Measurements from ENCODE around the gene ANKRD33B.
"Not testable (repeated sequence)": the region's sequence is repeated elsewhere in the genome, so short reads cannot be mapped to it uniquely, and the experiment has no call there.

Gene ANKRD33B

GRCh38 chr5:10662661-10663488, 99.0 kb downstream of the ANKRD33B start:
- H3K36me3 Mint-ChIP-seq (ENCODE audit: low read depth) = no peaks in the 10 kb centered on the region
- H3K4me3 Mint-ChIP-seq = no peak overlapping the region
- peak overlapping the region; percentile 51 for H3K27ac Mint-ChIP-seq
- H3K9me3 Mint-ChIP-seq = no peaks in the 10 kb centered on the region
- H3K27me3 Mint-ChIP-seq = peaks cover 7% of the 10 kb centered on the region
- H3K4me1 Mint-ChIP-seq (ENCODE audit: low read depth) = peaks cover 12% of the 10 kb centered on the region
- intact Hi-C loops (cut with micrococcal nuclease) = no loop called here

GRCh38 chr5:10663489-10664179, 99.8 kb downstream of the ANKRD33B start:
- Mint-ChIP-seq H3K36me3 (ENCODE audit: low read depth) (no peaks in the 10 kb centered on the region), H3K4me1 (ENCODE audit: low read depth) (peaks cover 12% of the 10 kb centered on the region), H3K4me3 (no peak overlapping the region), H3K9me3 (no peaks in the 10 kb centered on the region), H3K27me3 (peaks cover 7% of the 10 kb centered on the region), H3K27ac (no peak overlapping the region)
- intact Hi-C loops (cut with micrococcal nuclease) = no loop called here

- H3K27me3 Mint-ChIP-seq; H3K27ac Mint-ChIP-seq; H3K9me3 Mint-ChIP-seq; intact Hi-C loops (cut with micrococcal nuclease); H3K36me3 Mint-ChIP-seq (ENCODE audit: low read depth); H3K4me3 Mint-ChIP-seq: not testable (repeated sequence)
- H3K4me1 Mint-ChIP-seq (ENCODE audit: low read depth) = peaks cover 12% of the 10 kb centered on the region
These were observed 100.4 kb downstream of the ANKRD33B start for GRCh38 chr5:10664180-10664769.

- no peak overlapping the region for H3K4me3 Mint-ChIP-seq
- H3K9me3 Mint-ChIP-seq = no peaks in the 10 kb centered on the region
- H3K27me3 Mint-ChIP-seq = peaks cover 7% of the 10 kb centered on the region
- H3K36me3 Mint-ChIP-seq (ENCODE audit: low read depth) = no peaks in the 10 kb centered on the region
- H3K27ac Mint-ChIP-seq = no peak overlapping the region
- intact Hi-C loops (cut with micrococcal nuclease) = no loop called here
- peaks cover 14% of the 10 kb centered on the region for H3K4me1 Mint-ChIP-seq (ENCODE audit: low read depth)
These were observed 101.9 kb downstream of the ANKRD33B start for GRCh38 chr5:10665799-10666198.

- H3K27me3 Mint-ChIP-seq = peaks cover 7% of the 10 kb centered on the region
- no peak overlapping the region for H3K27ac Mint-ChIP-seq
- intact Hi-C loops (cut with micrococcal nuclease) = no loop called here
- no peaks in the 10 kb centered on the region for H3K9me3 Mint-ChIP-seq
- H3K4me3 Mint-ChIP-seq = no peak overlapping the region
- H3K4me1 Mint-ChIP-seq (ENCODE audit: low read depth) = peaks cover 20% of the 10 kb centered on the region
- no peaks in the 10 kb centered on the region for H3K36me3 Mint-ChIP-seq (ENCODE audit: low read depth)
These were observed 102.8 kb downstream of the ANKRD33B start for GRCh38 chr5:10666531-10667299.

- intact Hi-C loops (cut with micrococcal nuclease) = no loop called here
- Mint-ChIP-seq H3K4me3 (no peak overlapping the region), H3K27me3 (peaks cover 7% of the 10 kb centered on the region), H3K36me3 (ENCODE audit: low read depth) (no peaks in the 10 kb centered on the region), H3K9me3 (no peaks in the 10 kb centered on the region), H3K4me1 (ENCODE audit: low read depth) (peaks cover 13% of the 10 kb centered on the region), H3K27ac (no peak overlapping the region)
These were observed 103.7 kb downstream of the ANKRD33B start for GRCh38 chr5:10667431-10668057.

GRCh38 chr5:10668697-10669096, 104.8 kb downstream of the ANKRD33B start:
- Mint-ChIP-seq H3K27ac (no peak overlapping the region), H3K4me1 (ENCODE audit: low read depth) (peaks cover 8% of the 10 kb centered on the region), H3K4me3 (no peak overlapping the region), H3K9me3 (no peaks in the 10 kb centered on the region), H3K36me3 (ENCODE audit: low read depth) (no peaks in the 10 kb centered on the region), H3K27me3 (peaks cover 8% of the 10 kb centered on the region)
- intact Hi-C loops (cut with micrococcal nuclease) = no loop called here

GRCh38 chr5:10669983-10670382, 106.1 kb downstream of the ANKRD33B start:
- peaks cover 11% of the 10 kb centered on the region for H3K27me3 Mint-ChIP-seq
- H3K4me3 Mint-ChIP-seq = no peak overlapping the region
- no peak overlapping the region for H3K27ac Mint-ChIP-seq
- H3K4me1 Mint-ChIP-seq (ENCODE audit: low read depth) = peaks cover 8% of the 10 kb centered on the region
- intact Hi-C loops (cut with micrococcal nuclease) = no loop called here
- H3K36me3 Mint-ChIP-seq (ENCODE audit: low read depth) = no peaks in the 10 kb centered on the region
- H3K9me3 Mint-ChIP-seq = no peaks in the 10 kb centered on the region

GRCh38 chr5:10671041-10672008, 107.5 kb downstream of the ANKRD33B start:
- H3K4me1 Mint-ChIP-seq (ENCODE audit: low read depth) = peaks cover 8% of the 10 kb centered on the region
- no peak overlapping the region for H3K4me3 Mint-ChIP-seq
- intact Hi-C loops (cut with micrococcal nuclease) = no loop called here
- no peaks in the 10 kb centered on the region for H3K36me3 Mint-ChIP-seq (ENCODE audit: low read depth)
- no peak overlapping the region for H3K27ac Mint-ChIP-seq
- peaks cover 19% of the 10 kb centered on the region for H3K27me3 Mint-ChIP-seq
- H3K9me3 Mint-ChIP-seq = no peaks in the 10 kb centered on the region

- Mint-ChIP-seq H3K27ac (no peak overlapping the region), H3K36me3 (ENCODE audit: low read depth) (peaks cover 5% of the 10 kb centered on the region), H3K9me3 (peaks cover 4% of the 10 kb centered on the region), H3K4me3 (no peak overlapping the region), H3K4me1 (ENCODE audit: low read depth) (peaks cover 8% of the 10 kb centered on the region), H3K27me3 (peaks cover 21% of the 10 kb centered on the region)
- intact Hi-C loops (cut with micrococcal nuclease) = no loop called here
These were observed 108.5 kb downstream of the ANKRD33B start for GRCh38 chr5:10672146-10673016.

- Mint-ChIP-seq H3K36me3 (ENCODE audit: low read depth) (peaks cover 11% of the 10 kb centered on the region), H3K4me3 (no peak overlapping the region), H3K9me3 (peaks cover 9% of the 10 kb centered on the region), H3K27ac (no peak overlapping the region), H3K4me1 (ENCODE audit: low read depth) (peaks cover 8% of the 10 kb centered on the region), H3K27me3 (peaks cover 21% of the 10 kb centered on the region)
- intact Hi-C loops (cut with micrococcal nuclease) = no loop called here
These were observed 109.1 kb downstream of the ANKRD33B start for GRCh38 chr5:10673017-10673389.

- intact Hi-C loops (cut with micrococcal nuclease) = no loop called here
- no peak overlapping the region for H3K4me3 Mint-ChIP-seq
- no peak overlapping the region for H3K27ac Mint-ChIP-seq
- peaks cover 15% of the 10 kb centered on the region for H3K36me3 Mint-ChIP-seq (ENCODE audit: low read depth)
- H3K9me3 Mint-ChIP-seq = peaks cover 9% of the 10 kb centered on the region
- peaks cover 8% of the 10 kb centered on the region for H3K4me1 Mint-ChIP-seq (ENCODE audit: low read depth)
- H3K27me3 Mint-ChIP-seq = peaks cover 21% of the 10 kb centered on the region
These were observed 109.5 kb downstream of the ANKRD33B start for GRCh38 chr5:10673407-10673806.
